Mesenteric fat pad (tissue), 1 donor: ENCODE results near the gene CMKLR1. TPM values are rescaled to one million over a fixed set of nuclear protein-coding genes. Genes with fewer than 3 reads are reported as not detected.

ENCODE experiments used
- DNase-seq: peaks from one replicate; pipeline ENCODE4 v3.0.0-alpha.2; 2020; ENCODE audit warnings: low spot score
- total RNA-seq: library from RNA; stranded (reverse); fragmentation: NEBNext Ultra II Directional; extraction: Animal tissue kit (Norgen Biotek cat#: 25700); gene quantifications from one replicate; pipeline ENCODE4 v1.2.1, GENCODE V29; 2021
- donor health status: DM: yes; HTN: yes; CAD: no.

CMKLR1 gene
- total RNA-seq, 1 donor from 2014 or later = 26.0 TPM

DNA sequence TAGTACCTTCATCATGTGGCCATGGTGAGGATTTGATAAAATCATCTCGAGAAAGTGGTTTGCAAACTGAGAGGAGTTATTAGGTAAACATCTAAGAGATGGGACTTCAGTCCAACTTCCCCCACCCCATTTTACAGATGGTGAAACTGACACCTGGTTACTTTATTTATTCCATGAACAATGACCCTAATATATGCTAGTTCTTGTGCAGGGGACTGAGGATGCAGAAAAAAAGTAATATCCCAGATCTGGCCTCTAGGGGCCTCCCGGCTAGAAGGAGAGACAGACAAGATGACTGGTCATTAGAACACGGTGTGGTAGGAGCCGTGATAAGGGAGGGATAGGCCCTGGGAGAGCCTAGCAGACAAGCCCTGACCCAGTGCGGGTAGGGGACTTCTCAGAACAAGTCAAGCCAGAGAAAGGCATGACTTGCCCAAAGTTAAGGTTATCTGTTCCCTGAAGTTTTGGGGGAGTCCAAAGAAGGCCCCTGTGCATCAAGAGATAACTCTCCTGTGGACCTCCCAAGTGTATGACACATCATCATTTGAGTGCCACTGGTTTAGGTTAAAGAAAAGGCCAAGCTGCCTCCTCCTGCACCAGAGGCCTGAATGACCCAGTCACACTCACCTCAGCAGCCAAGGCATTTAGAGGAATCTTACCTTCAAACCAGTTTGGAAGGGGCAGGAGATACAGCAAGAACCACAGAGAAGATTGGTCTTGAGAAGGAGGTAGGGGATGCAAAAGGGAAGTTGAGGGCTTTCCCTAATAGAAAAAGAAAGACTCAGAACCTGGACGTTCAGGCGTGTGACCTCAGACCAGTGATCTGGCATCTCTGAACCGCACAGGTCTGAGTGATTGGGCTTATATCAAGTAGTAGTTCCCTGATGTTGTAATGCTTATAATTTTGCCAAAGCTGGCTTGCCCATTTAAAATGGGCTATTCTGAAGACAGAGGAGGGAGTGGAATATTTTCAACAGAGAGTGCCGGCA lies 1.6 kb downstream of the CMKLR1 start:
- DNase-seq = no peak

DNA sequence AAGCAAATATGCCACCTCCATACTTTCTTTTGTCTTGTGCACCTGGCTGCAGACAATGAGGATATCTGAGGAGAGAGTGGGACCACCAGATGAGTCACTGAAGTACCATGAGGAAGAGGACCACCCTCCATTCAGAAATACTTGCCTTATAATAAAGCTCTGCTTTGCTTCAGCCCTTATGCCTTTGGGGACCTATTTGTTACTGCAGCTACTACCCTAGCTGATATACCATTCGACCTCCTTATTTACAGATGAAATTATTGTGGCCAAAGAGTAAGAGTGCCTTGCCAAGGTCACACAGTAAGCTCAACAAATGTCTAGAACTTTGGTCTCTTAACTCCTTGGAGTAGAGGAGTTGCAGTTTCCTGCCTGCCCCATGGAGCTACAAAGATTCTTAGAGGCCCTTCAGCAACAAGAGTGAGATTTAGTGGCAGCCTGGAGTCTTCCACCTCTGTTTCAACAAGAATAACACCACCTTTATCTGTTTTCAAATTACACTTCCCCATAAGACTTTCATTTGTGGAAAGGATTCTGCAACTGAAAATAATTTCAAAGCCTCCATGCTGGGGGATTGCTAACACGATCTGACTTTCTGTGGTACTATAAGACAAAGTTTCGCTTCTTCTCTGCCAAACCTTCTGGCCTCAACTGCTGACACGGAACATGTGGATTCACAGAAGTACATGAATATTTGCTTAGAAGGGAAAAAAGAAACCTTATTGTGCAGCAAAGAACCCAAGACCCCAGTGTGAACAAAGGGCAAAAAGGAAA lies 3.6 kb downstream of the CMKLR1 start:
- DNase-seq = no peak

DNA sequence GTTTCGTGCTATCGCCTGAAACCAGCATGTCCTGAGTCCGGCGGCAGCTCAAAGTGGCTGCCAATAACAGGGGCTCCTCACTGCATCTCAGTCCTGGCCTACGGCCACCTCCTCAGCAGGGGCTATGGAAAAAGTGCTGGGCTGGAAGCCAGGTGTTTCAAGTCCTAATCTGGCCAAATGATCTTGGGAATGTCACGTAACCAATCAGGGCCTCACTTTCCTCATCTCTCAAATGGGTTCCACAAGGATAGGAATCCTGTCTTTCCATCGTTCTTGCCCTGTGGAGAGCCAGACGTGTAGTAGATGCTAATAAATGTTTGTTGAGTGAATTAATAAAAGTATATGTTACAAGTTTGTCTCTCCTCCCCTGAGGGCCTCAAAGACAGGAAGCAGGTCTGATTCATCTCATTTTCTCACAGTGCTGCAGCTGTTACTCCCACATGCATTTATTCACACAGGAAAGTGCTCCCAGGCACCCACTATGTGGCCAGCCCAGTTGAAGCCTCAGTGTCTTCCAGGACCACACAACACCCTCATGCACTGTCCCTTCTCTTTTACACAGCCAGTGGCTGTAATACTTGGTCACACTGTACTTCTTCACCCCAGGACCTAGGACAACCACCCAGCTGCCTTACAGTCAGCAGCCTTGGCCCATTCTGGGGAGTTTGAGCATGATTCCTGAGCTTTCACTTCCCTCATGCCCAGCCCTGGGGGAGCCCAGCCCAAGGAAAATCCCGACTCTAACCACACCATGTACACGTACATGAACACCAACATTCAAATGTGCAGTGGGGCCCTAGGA lies 5.0 kb downstream of the CMKLR1 start:
- no peak for DNase-seq

DNA sequence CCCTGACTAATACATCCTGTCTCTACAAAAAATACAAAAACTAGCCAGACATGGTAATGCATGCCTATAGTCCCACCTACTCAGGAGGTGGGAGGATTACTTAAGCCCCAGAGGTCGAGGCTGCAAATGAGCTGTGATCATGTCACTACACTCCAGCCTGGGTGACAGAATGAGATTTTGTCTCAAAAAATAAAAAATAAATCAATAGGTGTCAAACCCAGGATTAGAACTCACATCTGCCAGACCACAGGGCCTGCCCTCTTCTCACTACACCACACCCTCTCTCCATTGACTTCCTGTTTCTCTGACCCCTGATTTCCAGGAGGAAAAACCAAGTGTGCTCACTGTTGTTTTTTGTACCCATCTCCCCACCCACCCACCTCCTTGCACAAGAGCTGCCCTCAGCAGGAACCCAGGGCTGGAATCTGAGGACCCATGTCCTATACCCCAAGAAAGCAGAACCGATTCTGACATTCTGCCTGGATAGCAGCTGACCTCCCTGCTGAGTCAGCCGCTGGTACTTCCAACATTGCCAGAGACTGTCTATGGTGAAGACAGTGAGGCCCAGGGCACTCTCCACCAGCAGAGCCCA lies 6.2 kb downstream of the CMKLR1 start:
- no peak for DNase-seq

GRCh38 chr12:108328420-108328819 lies 10.7 kb downstream of the CMKLR1 start:
- DNase-seq = no peak

GRCh38 chr12:108327621-108328344 lies 11.3 kb downstream of the CMKLR1 start:
- DNase-seq = no peak

DNA sequence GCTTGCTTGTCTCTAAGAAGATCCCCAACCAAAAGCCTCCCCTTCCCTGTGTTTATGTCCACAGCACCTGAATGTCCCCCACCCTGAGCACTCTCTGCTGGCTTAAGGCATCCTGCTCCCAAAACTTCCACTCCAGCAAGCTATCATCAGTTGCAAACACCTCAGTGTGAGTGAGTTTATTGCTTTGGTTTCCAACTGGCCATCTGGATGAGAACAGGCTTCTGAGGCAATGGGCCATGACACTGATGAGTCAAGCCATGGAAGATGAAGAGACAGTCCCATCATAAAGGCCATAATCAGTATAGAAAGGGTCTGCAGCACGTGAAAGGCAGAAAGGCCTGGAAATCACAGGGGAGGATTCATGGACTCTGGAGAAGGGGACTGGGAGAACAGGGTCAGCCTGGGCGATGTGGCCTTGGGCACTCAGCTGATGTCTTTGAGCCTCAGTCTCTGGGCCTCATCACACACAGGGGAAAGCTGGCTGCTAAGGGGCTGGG lies 12.8 kb downstream of the CMKLR1 start:
- no peak for DNase-seq

GRCh38 chr12:108325549-108325948 lies 13.6 kb downstream of the CMKLR1 start:
- no peak for DNase-seq

GRCh38 chr12:108325018-108325358 lies 14.1 kb downstream of the CMKLR1 start:
- no peak for DNase-seq

- DNase-seq = no peak
Observed at GRCh38 chr12:108324351-108325017, 14.6 kb downstream of the CMKLR1 start.

- no peak for DNase-seq
Observed at GRCh38 chr12:108323581-108323980, 15.5 kb downstream of the CMKLR1 start.

DNA sequence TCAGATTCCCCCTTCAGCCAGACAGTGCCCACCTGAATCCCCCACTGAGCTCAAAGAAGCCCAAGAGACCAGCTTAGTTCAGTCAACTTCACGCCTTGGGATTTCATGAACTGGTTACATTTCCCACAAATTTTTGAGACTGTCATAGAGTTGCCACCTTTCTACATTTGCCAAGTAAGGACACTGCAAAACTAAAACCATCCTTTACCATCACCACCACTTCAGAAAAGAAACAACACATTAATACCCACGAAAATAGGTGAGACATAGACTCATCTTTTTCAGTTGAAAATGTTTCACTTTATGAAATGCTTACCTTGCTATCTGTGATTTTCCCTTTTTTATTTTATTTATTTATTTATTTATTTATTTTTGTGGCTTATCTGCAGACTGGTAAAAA lies 16.1 kb downstream of the CMKLR1 start:
- no peak for DNase-seq

- no peak for DNase-seq
Observed at GRCh38 chr12:108321688-108322087, 17.4 kb downstream of the CMKLR1 start.

DNA sequence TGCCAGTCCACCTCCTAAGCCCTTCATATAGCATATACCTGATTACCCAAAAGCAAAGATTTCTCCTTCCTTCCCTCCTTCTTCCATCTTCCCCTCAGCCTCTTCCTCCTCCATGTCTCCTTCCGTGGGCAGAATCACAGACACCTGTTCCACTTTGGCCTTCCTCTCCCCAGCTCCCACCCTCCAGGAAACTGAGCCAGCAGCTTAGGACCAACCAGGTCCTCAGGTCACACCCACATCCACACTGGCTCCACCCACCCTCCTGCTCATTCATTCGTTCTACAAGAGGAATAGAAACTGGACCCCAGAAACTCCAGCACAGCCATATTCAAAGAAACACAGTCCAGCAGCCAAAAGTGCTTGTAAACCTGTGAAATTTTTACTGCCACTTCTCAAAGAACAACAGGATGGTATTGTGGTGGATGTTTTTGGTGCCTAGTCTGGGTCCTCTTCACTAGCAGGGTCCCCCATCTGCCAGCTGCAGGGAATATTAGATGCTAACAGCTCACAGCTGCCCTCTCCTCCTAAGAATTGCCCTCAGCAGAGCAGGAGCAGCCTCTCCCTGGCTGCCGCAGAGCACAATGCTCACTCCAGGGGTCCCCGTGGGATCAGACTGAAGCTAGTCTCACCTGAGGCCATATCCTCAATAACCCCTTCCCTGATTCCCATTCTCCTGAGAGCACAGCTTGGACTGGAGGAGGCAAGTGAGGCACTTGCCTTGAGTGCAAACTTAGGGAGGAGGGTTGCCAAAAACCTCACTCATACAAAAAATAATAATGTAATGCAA lies 18.4 kb downstream of the CMKLR1 start:
- DNase-seq = no peak

DNA sequence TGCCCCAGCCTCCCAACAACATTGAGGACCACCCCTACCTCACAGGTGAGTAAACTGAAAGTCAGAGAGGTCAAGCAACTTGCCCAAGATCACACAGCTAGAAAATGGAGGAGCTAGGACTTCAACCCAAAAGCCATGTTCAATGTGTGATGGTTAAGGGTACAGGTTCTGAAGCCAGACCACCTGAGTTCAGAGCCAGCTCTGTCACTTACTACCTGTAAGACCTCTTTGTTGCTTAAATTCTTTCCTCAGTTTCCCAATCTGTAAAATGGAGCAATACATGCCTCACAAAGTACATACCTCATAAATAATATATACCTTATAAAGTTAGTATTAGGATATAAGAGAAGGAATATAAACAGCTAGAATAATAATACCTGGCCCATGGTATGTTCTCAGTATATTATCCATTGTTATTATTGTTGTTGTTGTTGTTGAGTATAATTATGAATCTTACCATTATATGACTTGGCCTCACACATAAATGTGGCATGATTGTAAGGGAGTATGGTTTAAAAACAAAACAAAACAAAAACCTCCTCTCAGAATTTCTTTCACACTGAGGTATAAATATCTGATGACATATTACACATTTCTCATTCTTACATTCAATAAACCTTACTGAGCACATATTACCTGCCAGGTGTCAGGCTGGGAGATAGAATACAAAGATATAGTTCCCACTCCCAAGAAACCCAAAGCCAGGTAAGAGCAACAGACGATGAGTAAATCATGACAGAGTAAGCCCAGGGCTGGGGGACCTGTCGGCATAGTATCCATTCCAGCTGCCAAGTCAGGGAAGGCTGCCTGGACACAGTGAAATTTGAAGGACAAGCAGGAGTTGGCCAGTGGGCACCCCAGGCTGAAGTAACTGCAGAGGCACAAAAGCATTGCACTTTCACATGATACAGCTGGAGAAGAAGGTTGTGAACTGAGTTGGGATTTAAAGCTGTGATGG lies 19.6 kb downstream of the CMKLR1 start:
- no peak for DNase-seq

- DNase-seq = no peak
Observed at GRCh38 chr12:108318472-108319275, 20.4 kb downstream of the CMKLR1 start.
